ENCODE results near the gene MBNL1.

- TF ChIP-seq CTCF (IDR thresholded peaks at IDR 0.05) (no peak), EZH2 (IDR thresholded peaks at IDR 0.05) (no peak)
Measured at GRCh38 chr3:152296382-152296781, 27.7 kb downstream of the MBNL1 start.

All from neural progenitor cell (in vitro differentiated cells).